ENCODE results near the gene EID2B.

GRCh38 chr19:39494661-39495060, 38.0 kb downstream of the EID2B start:
- TF ChIP-seq POLR2A (IDR thresholded peaks at IDR 0.05; ENCODE audit: low read depth, low read length): no peak
- TF ChIP-seq POLR2AphosphoS5 (IDR thresholded peaks at IDR 0.05; ENCODE audit: low read depth, low read length): no peak
